Measurements from ENCODE around the gene DOCK7. TPM values are rescaled to one million over a fixed set of nuclear protein-coding genes. Genes with fewer than 3 reads are reported as not detected.

DOCK7 gene
- total RNA-seq, 1 donor from 2014 or later = 36.5 TPM

- intact Hi-C loops (cut with DNase I) = no loop called here
- ATAC-seq = no peak
- H3K4me3 ChIP-seq = no peak overlapping the region
- H3K36me3 ChIP-seq = peaks cover 50% of the 10 kb centered on the region
- TF ChIP-seq, protein P1, sequence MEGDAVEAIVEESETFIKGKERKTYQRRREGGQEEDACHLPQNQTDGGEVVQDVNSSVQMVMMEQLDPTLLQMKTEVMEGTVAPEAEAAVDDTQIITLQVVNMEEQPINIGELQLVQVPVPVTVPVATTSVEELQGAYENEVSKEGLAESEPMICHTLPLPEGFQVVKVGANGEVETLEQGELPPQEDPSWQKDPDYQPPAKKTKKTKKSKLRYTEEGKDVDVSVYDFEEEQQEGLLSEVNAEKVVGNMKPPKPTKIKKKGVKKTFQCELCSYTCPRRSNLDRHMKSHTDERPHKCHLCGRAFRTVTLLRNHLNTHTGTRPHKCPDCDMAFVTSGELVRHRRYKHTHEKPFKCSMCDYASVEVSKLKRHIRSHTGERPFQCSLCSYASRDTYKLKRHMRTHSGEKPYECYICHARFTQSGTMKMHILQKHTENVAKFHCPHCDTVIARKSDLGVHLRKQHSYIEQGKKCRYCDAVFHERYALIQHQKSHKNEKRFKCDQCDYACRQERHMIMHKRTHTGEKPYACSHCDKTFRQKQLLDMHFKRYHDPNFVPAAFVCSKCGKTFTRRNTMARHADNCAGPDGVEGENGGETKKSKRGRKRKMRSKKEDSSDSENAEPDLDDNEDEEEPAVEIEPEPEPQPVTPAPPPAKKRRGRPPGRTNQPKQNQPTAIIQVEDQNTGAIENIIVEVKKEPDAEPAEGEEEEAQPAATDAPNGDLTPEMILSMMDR (IDR thresholded peaks at IDR 0.05) = no peak
- DNase-seq = no peak
- H3K4me1 ChIP-seq = no peaks in the 10 kb centered on the region
- no peaks in the 10 kb centered on the region for H3K9me3 ChIP-seq
- H3K27me3 ChIP-seq (ENCODE audit: low read depth) = no peaks in the 10 kb centered on the region
- H3K27ac ChIP-seq = no peak overlapping the region
These were observed 200.2 kb downstream of the DOCK7 start for GRCh38 chr1:62487956-62488355.

DNA sequence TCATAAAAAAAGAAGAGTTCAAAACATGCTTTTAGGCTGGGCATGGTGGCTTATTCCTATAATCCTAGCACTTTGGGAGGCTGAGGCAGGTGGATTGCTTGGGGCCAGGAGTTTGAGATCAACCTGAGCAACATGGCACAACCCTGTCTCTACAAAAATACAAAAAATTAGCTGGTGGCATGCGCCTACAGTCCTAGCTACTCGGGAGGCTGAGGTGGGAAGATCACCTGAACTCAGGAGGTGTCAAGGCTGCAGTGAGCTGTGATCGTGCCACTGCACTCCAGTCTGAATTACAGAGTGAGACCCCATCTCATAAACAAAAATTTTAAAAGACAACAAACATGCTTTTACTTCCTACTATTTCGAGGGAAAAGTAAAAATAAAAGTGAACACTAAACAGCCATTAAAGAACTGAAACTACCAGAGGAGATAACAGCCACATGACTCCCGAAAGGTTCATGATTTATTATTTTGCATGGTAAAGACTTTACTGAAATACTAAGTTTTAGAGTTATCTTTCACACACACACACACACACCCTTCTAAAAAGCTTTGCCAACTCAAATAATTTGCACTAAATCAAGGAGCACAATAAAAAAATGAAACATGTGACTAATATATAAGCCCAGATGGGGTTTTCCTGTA is 203.2 kb downstream of the DOCK7 start:
- peaks cover 27% of the 10 kb centered on the region for H3K36me3 ChIP-seq
- H3K27me3 ChIP-seq (ENCODE audit: low read depth) = no peaks in the 10 kb centered on the region
- no peak for DNase-seq
- H3K4me3 ChIP-seq = no peak overlapping the region
- no peaks in the 10 kb centered on the region for H3K9me3 ChIP-seq
- no peak for ATAC-seq
- no peak overlapping the region for H3K27ac ChIP-seq
- TF ChIP-seq, protein P1 (IDR thresholded peaks at IDR 0.05) = no peak
- intact Hi-C loops (cut with DNase I) = no loop called here
- H3K4me1 ChIP-seq = no peaks in the 10 kb centered on the region

- Histone ChIP-seq H3K9me3 (no peaks in the 10 kb centered on the region), H3K27ac (no peak overlapping the region), H3K4me3 (no peak overlapping the region), H3K36me3 (peaks cover 15% of the 10 kb centered on the region), H3K27me3 (ENCODE audit: low read depth) (no peaks in the 10 kb centered on the region), H3K4me1 (no peaks in the 10 kb centered on the region)
- TF ChIP-seq, protein P1 (IDR thresholded peaks at IDR 0.05) = no peak
- DNase-seq (no peak), ATAC-seq (no peak)
- intact Hi-C loops (cut with DNase I) = no loop called here
These were observed 206.5 kb downstream of the DOCK7 start for GRCh38 chr1:62481681-62482080.

DNA sequence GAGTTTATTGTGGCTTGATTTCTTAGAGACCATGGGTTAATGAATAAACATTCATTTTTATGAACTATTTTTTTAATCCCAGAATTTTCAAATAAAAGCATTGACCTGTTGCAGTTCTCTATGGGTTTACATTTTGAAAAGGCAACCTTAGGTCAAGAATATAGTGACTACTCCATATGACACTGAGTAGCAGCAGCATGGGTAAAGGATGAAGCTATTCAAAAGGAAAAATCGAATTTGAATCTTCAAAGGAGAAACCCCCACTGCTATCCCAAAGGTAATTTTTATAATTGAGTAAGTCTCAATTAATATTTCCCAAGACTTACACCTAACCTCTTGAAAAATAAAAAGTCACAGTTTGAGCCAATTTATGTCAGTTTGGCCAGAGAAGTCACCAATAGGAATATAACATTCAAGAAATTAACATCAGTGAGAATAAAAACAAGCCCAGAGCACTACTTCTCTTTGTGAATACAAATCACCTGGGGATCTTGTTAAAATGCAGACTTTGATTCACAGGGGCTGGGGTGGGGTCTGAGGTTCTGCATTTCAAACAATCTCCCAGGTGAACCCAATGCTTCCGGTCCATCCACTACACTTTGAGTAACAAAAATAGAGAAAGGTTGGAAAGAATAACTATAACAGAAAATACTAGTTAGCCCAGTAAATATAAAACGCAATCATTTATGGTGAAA is 211.5 kb downstream of the DOCK7 start:
- no peak for ATAC-seq
- Histone ChIP-seq H3K4me1 (no peaks in the 10 kb centered on the region), H3K4me3 (no peak overlapping the region), H3K9me3 (no peaks in the 10 kb centered on the region), H3K27me3 (ENCODE audit: low read depth) (no peaks in the 10 kb centered on the region), H3K36me3 (peaks cover 58% of the 10 kb centered on the region), H3K27ac (no peak overlapping the region)
- no peak for DNase-seq
- TF ChIP-seq, protein P1 (IDR thresholded peaks at IDR 0.05) = no peak
- intact Hi-C loops (cut with DNase I) = no loop called here

GRCh38 chr1:62467092-62467491 is 221.1 kb downstream of the DOCK7 start:
- no peaks in the 10 kb centered on the region for H3K4me1 ChIP-seq
- H3K9me3 ChIP-seq = no peaks in the 10 kb centered on the region
- intact Hi-C loops (cut with DNase I) = no loop called here
- TF ChIP-seq, protein P1 (IDR thresholded peaks at IDR 0.05) = no peak
- H3K4me3 ChIP-seq = no peak overlapping the region
- peaks cover 34% of the 10 kb centered on the region for H3K36me3 ChIP-seq
- H3K27ac ChIP-seq = no peak overlapping the region
- H3K27me3 ChIP-seq (ENCODE audit: low read depth) = no peaks in the 10 kb centered on the region
- ATAC-seq (no peak), DNase-seq (no peak)
